Transverse colon (tissue), 3 donors: Measurements from ENCODE around the gene TRRAP.
A peak's percentile ranks its signal among the peaks of the same experiment; 100 is the strongest.

Source experiments
- CTCF ChIP-seq, 5 experiments: fragments of 200-600 bp in 3 of 5; fragments of 450-650 bp in 2 of 5; sonication (generic) in 3 of 5; IDR thresholded peaks; 1 replicate in 2 of 5; 2 replicates in 3 of 5; pipeline ENCODE4 v1.5.1; 2016 to 2017; ENCODE audit warnings: antibody characterized with exemption in 5 of 5, inconsistent platforms in 3 of 5, mild to moderate bottlenecking in 2 of 5, moderate library complexity in 1 of 5
- EP300 ChIP-seq: sonication (generic); formaldehyde crosslinking; IDR thresholded peaks from one replicate; pipeline ENCODE4 v1.6.1; 2017; ENCODE audit warnings: antibody characterized with exemption, low read depth
- POLR2A ChIP-seq: fragments of 450-650 bp; IDR thresholded peaks from one replicate; pipeline ENCODE4 v1.6.1; 2016; ENCODE audit warnings: antibody characterized with exemption, mild to moderate bottlenecking, moderate library complexity

- TF ChIP-seq EP300 (no peak), CTCF (IDR thresholded peaks at IDR 0.05) (peak in 3 of 5 experiments; percentile 23 to 47 (median 45)), POLR2A (no peak)
These were observed 46.6 kb upstream of the TRRAP start for GRCh38 chr7:98831641-98832221.
